Type B pancreatic cell (in vitro differentiated cells): ENCODE results near the gene SPINK13. TPM values are rescaled to one million over a fixed set of nuclear protein-coding genes. Genes with fewer than 3 reads are reported as not detected.

Experiments used
- DNase-seq: peaks from one replicate; pipeline ENCODE4 v3.0.0; 2021; ENCODE audit warnings: mixed read lengths; ENCODE audit not compliant: unreplicated experiment; ENCODE audit errors: extremely low spot score
- H3K27ac Mint-ChIP-seq: 2 replicates; pipeline ENCODE4 v1.8.0; 2021; ENCODE audit warnings: mild to moderate bottlenecking, mixed read lengths
- H3K27me3 Mint-ChIP-seq: 2 replicates; pipeline ENCODE4 v1.8.0; 2021; ENCODE audit warnings: mixed read lengths
- H3K36me3 Mint-ChIP-seq: 2 replicates; pipeline ENCODE4 v1.8.0; 2021; ENCODE audit warnings: mixed read lengths
- H3K4me1 Mint-ChIP-seq: one replicate; pipeline ENCODE4 v1.8.0; 2021; ENCODE audit warnings: mixed read lengths; ENCODE audit not compliant: unreplicated experiment
- H3K4me3 Mint-ChIP-seq: 2 replicates; pipeline ENCODE4 v1.8.0; 2021; ENCODE audit warnings: mild to moderate bottlenecking, mixed read lengths
- H3K9me3 Mint-ChIP-seq: 2 replicates; pipeline ENCODE4 v1.8.0; 2021; ENCODE audit warnings: mixed read lengths
- total RNA-seq: library from RNA; stranded (reverse); gene quantifications from 2 replicates; pipeline ENCODE4 v1.2.1, GENCODE V29; 2021; ENCODE audit warnings: low replicate concordance
- TF ChIP-seq, protein P1 (sequence below): fragments of 200-600 bp; sonication (generic); conservative IDR thresholded peaks from 2 replicates; pipeline ENCODE4 v1.5.0; 2021; ENCODE audit warnings: antibody characterized with exemption, mild to moderate bottlenecking

Gene SPINK13
- total RNA-seq, 1 donor from 2014 or later, result not detected

DNA sequence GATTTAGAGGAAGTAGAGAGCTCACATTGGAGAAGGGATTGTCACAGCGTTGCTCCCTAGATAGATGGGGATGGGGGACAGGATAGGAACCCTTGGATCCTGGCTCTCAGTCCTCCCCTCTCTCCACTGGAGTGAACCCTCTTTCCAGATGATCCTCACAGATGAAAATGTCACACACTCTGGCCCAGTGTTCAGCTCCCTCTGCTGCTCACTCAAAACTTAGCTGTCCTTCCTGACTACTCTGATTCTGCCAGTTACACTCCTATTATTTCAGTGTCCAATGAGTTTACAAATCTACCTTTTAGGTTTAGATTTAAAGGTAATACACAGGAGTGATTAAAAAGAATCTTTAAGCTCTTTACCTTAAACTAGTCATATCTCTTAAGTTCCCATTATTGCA lies 37.9 kb downstream of the SPINK13 start:
- Mint-ChIP-seq H3K36me3 (no peaks in the 10 kb centered on the region), H3K4me1 (no peaks in the 10 kb centered on the region), H3K27ac (no peak overlapping the region), H3K27me3 (no peaks in the 10 kb centered on the region), H3K4me3 (no peak overlapping the region), H3K9me3 (peaks cover 4% of the 10 kb centered on the region)
- no peak for DNase-seq
- TF ChIP-seq, protein P1, sequence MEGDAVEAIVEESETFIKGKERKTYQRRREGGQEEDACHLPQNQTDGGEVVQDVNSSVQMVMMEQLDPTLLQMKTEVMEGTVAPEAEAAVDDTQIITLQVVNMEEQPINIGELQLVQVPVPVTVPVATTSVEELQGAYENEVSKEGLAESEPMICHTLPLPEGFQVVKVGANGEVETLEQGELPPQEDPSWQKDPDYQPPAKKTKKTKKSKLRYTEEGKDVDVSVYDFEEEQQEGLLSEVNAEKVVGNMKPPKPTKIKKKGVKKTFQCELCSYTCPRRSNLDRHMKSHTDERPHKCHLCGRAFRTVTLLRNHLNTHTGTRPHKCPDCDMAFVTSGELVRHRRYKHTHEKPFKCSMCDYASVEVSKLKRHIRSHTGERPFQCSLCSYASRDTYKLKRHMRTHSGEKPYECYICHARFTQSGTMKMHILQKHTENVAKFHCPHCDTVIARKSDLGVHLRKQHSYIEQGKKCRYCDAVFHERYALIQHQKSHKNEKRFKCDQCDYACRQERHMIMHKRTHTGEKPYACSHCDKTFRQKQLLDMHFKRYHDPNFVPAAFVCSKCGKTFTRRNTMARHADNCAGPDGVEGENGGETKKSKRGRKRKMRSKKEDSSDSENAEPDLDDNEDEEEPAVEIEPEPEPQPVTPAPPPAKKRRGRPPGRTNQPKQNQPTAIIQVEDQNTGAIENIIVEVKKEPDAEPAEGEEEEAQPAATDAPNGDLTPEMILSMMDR, result no peak

DNA sequence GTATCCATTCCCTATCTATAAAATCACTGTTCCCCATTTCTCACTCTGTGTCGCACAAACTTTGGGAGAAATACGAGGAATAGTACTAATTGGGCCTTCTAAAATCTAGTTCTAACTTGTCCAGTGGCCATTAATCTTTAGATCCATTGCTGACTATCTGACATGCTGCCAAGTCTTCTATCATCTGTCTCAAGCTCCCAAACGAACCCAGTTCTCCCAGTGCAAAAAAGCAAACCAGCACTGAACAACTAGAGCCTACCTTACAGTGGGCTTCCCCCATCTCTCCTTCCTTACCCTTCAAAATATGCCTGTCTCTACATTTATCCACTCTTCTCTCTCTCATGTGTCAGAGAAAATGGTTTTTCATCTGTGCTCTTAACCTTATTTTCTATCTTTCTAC lies 40.4 kb downstream of the SPINK13 start:
- H3K27ac Mint-ChIP-seq, result no peak overlapping the region
- H3K27me3 Mint-ChIP-seq, result no peaks in the 10 kb centered on the region
- DNase-seq, result no peak
- no peak overlapping the region for H3K4me3 Mint-ChIP-seq
- no peaks in the 10 kb centered on the region for H3K4me1 Mint-ChIP-seq
- TF ChIP-seq, protein P1, result no peak
- no peaks in the 10 kb centered on the region for H3K36me3 Mint-ChIP-seq
- H3K9me3 Mint-ChIP-seq, result peaks cover 4% of the 10 kb centered on the region

DNA sequence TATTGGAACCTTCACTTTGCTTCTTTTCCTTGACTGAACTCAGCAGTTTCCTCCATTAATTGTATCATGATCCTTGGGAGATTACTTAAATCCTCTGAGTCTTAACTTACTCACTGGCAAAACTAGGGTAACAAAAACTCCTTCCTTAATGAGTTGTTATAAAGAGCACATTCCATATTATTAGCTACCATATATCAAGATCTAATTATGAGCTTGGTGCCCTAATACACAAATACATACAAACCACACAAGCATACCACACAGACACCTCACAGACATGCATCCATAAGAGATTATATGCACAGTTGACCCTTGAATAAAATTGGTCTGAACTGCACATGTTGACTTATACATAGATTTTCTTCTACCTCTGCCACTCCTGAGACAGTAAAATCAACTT lies 41.2 kb downstream of the SPINK13 start:
- peaks cover 4% of the 10 kb centered on the region for H3K9me3 Mint-ChIP-seq
- H3K27me3 Mint-ChIP-seq, result no peaks in the 10 kb centered on the region
- H3K36me3 Mint-ChIP-seq, result no peaks in the 10 kb centered on the region
- DNase-seq, result no peak
- H3K27ac Mint-ChIP-seq, result no peak overlapping the region
- H3K4me3 Mint-ChIP-seq, result no peak overlapping the region
- no peaks in the 10 kb centered on the region for H3K4me1 Mint-ChIP-seq
- TF ChIP-seq, protein P1, result no peak

DNA sequence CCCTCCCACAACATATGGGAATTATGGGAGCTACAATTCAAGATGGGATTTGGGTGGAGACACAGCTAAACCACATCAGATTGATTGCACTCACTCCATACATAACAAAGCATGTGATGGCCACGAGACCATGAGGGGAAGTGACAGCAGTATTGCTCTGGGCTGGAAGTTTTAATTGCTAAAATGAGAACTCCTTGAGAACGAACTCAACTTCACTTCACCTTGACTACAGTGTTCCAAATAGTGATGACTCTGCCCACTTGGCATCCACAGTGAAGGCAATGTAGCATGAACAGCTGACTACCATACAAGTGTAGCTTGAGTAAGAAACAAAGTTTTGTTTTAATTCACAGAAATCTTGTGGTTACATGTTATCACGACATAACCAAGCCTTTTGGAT lies 42.9 kb downstream of the SPINK13 start:
- TF ChIP-seq, protein P1, result no peak
- no peak overlapping the region for H3K27ac Mint-ChIP-seq
- H3K4me1 Mint-ChIP-seq, result no peaks in the 10 kb centered on the region
- H3K4me3 Mint-ChIP-seq, result no peak overlapping the region
- H3K27me3 Mint-ChIP-seq, result no peaks in the 10 kb centered on the region
- peaks cover 4% of the 10 kb centered on the region for H3K9me3 Mint-ChIP-seq
- no peaks in the 10 kb centered on the region for H3K36me3 Mint-ChIP-seq
- DNase-seq, result no peak

DNA sequence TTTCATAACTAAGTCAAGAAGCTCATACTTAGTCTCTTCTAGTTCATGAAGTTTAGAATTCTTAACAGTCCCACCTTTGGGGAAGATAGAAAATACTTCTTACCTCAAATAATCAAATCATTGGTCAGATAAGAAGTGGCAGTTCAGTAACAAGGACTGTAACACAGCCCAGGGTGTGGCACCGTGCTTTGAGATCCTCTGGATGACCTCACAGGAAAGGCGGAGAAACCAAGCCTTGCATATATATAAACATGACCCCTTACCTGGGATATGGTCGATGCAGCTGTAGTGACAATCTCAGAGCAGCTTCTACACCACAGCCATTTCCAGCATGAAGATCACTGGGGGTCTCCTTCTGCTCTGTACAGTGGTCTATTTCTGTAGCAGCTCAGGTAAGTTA lies 43.6 kb downstream of the SPINK13 start, which contains the start of gene SPINK7:
SPINK7 (plus strand) TSS at position 271 of the 400 bp plus-strand sequence; CDS start at position 332, 61 bp downstream.
- Mint-ChIP-seq H3K9me3 (peaks cover 4% of the 10 kb centered on the region), H3K27me3 (no peaks in the 10 kb centered on the region), H3K27ac (no peak within 1 kb of the TSS), H3K4me1 (no peaks in the 10 kb centered on the region), H3K4me3 (no peak within 1 kb of the TSS), H3K36me3 (no peaks in the 10 kb centered on the region)
- DNase-seq, result no peak
- TF ChIP-seq, protein P1, result no peak

DNA sequence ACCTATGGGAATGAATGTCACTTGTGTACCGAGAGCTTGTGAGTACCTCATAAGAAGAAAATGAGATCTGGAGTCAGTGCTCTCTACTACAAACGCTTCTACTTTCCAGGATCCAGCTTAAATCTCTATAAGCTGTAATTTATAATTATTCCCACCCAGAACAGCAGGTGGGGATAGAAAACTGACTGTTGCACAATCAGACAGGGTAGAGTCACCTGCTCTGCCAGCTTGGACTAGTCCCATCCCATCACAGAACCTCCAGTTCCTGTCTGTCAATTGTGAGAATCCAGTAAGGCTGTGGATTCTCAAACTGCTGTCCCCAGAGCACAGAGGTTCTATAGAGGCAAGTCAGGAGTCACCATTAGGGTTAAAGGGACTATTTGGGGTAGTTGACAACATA lies 45.6 kb downstream of the SPINK13 start:
- H3K9me3 Mint-ChIP-seq, result peaks cover 4% of the 10 kb centered on the region

More for the DNA sequence above, 45.6 kb downstream of the SPINK13 start:
- no peaks in the 10 kb centered on the region for H3K4me1 Mint-ChIP-seq
- no peak overlapping the region for H3K4me3 Mint-ChIP-seq
- TF ChIP-seq, protein P1, result no peak
- no peak overlapping the region for H3K27ac Mint-ChIP-seq
- DNase-seq, result no peak
- no peaks in the 10 kb centered on the region for H3K27me3 Mint-ChIP-seq
- no peaks in the 10 kb centered on the region for H3K36me3 Mint-ChIP-seq
